ENCODE data around the gene LRRN3. TPM values are rescaled to one million over a fixed set of nuclear protein-coding genes. Genes with fewer than 3 reads are reported as not detected.

Gene LRRN3
- total RNA-seq, 1 experiment from 2014 or later: not detected

DNA sequence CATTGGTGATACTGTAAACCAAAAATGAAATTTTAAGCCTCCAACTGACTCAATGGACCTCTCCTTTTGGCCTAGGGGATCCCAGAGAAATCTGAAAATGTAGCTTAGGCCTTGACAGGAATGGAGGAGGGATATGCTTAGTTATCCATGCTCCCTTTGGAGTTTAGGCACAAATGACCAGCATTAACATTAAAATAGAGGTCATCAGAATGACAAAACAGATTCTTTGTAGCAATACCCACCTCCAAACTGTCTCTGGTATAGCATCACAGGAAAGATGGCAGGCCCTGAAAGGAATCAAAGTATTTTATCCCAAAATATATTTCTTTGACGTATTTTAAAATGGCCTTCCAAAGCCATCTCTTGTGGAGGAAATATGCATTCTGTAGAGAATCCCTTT lies 39.1 kb upstream of the LRRN3 start:
- DNase-seq: no peak
- CTCF ChIA-PET: no interaction called here
- Mint-ChIP-seq H3K4me3 (ENCODE audit: low read depth, unreplicated experiment) (no peak overlapping the region), H3K27ac (ENCODE audit: unreplicated experiment) (no peak overlapping the region), H3K36me3 (ENCODE audit: insufficient read depth, unreplicated experiment) (no peaks in the 10 kb centered on the region), H3K9me3 (ENCODE audit: low read depth, unreplicated experiment) (no peaks in the 10 kb centered on the region), H3K27me3 (ENCODE audit: unreplicated experiment) (no peaks in the 10 kb centered on the region), H3K4me1 (ENCODE audit: low read depth, unreplicated experiment) (no peaks in the 10 kb centered on the region)
- no TSS peak for BruUV-seq (replicated peaks)
- TF ChIP-seq, protein P1, sequence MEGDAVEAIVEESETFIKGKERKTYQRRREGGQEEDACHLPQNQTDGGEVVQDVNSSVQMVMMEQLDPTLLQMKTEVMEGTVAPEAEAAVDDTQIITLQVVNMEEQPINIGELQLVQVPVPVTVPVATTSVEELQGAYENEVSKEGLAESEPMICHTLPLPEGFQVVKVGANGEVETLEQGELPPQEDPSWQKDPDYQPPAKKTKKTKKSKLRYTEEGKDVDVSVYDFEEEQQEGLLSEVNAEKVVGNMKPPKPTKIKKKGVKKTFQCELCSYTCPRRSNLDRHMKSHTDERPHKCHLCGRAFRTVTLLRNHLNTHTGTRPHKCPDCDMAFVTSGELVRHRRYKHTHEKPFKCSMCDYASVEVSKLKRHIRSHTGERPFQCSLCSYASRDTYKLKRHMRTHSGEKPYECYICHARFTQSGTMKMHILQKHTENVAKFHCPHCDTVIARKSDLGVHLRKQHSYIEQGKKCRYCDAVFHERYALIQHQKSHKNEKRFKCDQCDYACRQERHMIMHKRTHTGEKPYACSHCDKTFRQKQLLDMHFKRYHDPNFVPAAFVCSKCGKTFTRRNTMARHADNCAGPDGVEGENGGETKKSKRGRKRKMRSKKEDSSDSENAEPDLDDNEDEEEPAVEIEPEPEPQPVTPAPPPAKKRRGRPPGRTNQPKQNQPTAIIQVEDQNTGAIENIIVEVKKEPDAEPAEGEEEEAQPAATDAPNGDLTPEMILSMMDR (IDR thresholded peaks at IDR 0.05; ENCODE audit: unreplicated experiment): no peak
- intact Hi-C loops (cut with micrococcal nuclease; ENCODE audit: unreplicated experiment): no loop called here

DNA sequence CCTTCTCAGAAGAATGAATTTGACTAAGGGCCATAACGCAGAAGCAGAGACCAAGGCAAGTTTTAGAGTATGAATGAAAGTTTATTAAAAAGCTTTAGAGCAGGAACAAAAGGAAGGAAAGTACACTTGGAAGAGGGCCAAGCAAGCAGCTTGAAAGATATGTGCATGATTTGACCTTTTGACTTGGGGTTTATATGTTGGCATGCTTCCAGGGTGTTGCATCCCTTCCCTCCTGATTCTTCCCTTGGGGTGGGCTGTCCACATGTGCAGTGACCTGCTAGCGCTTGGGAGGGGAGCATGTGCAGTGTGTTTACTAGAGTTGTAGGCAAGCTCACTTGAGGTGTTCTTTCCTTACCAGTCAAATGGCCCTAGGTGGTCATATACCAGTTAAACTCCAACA lies 37.9 kb upstream of the LRRN3 start:
- H3K9me3 Mint-ChIP-seq (ENCODE audit: low read depth, unreplicated experiment): no peaks in the 10 kb centered on the region
- H3K36me3 Mint-ChIP-seq (ENCODE audit: insufficient read depth, unreplicated experiment): no peaks in the 10 kb centered on the region
- intact Hi-C loops (cut with micrococcal nuclease; ENCODE audit: unreplicated experiment): no loop called here
- H3K27me3 Mint-ChIP-seq (ENCODE audit: unreplicated experiment): no peaks in the 10 kb centered on the region
- no peaks in the 10 kb centered on the region for H3K4me1 Mint-ChIP-seq (ENCODE audit: low read depth, unreplicated experiment)
- CTCF ChIA-PET: no interaction called here
- H3K27ac Mint-ChIP-seq (ENCODE audit: unreplicated experiment): no peak overlapping the region
- no peak overlapping the region for H3K4me3 Mint-ChIP-seq (ENCODE audit: low read depth, unreplicated experiment)
- no peak for DNase-seq
- TF ChIP-seq, protein P1 (IDR thresholded peaks at IDR 0.05; ENCODE audit: unreplicated experiment): no peak
- no TSS peak for BruUV-seq (replicated peaks)

DNA sequence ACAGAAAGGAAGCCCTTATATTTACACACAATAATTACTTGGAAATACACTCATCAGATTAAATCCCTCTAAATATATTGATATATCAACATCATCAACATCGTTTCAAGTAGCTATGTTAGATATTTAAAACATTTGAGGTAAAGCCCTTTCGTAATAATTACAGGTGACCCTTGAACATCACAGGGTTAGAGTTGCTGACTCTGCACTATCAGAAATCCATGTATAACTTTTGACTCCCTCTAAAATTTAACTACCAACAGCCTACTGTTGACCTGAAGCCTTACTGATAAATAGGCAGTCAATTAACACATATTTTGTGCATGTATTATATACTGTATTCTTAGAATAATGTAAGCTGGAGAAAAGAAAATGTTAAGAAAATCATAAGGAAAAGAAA lies 34.6 kb upstream of the LRRN3 start:
- TF ChIP-seq, protein P1 (IDR thresholded peaks at IDR 0.05; ENCODE audit: unreplicated experiment): no peak
- no peak for DNase-seq
- no TSS peak for BruUV-seq (replicated peaks)
- H3K4me1 Mint-ChIP-seq (ENCODE audit: low read depth, unreplicated experiment): no peaks in the 10 kb centered on the region
- CTCF ChIA-PET: no interaction called here
- intact Hi-C loops (cut with micrococcal nuclease; ENCODE audit: unreplicated experiment): no loop called here
- H3K36me3 Mint-ChIP-seq (ENCODE audit: insufficient read depth, unreplicated experiment): no peaks in the 10 kb centered on the region
- H3K4me3 Mint-ChIP-seq (ENCODE audit: low read depth, unreplicated experiment): no peak overlapping the region
- no peaks in the 10 kb centered on the region for H3K27me3 Mint-ChIP-seq (ENCODE audit: unreplicated experiment)
- no peak overlapping the region for H3K27ac Mint-ChIP-seq (ENCODE audit: unreplicated experiment)
- H3K9me3 Mint-ChIP-seq (ENCODE audit: low read depth, unreplicated experiment): peaks cover under 1% of the 10 kb centered on the region

DNA sequence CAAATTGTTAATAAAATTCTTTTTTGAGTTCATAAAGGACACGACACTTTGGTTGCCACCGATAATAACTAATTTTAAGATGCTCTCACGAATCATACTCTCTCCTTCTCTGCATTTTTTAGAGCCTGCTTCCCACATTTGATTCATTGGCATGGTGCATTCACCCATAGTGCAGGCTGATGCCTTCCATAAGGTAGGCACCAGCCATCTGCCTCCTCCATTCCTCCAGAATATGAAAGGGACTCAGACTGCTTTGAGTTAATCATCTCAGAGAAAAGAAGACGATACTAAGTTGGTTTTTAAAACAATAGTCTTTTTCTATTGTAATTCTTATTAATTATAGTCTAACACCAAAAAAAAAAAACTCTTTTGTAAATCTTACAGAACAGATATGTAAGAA lies 33.9 kb upstream of the LRRN3 start:
- Mint-ChIP-seq H3K9me3 (ENCODE audit: low read depth, unreplicated experiment) (peaks cover 7% of the 10 kb centered on the region), H3K4me1 (ENCODE audit: low read depth, unreplicated experiment) (no peaks in the 10 kb centered on the region), H3K27ac (ENCODE audit: unreplicated experiment) (no peak overlapping the region), H3K27me3 (ENCODE audit: unreplicated experiment) (no peaks in the 10 kb centered on the region), H3K4me3 (ENCODE audit: low read depth, unreplicated experiment) (no peak overlapping the region), H3K36me3 (ENCODE audit: insufficient read depth, unreplicated experiment) (no peaks in the 10 kb centered on the region)
- intact Hi-C loops (cut with micrococcal nuclease; ENCODE audit: unreplicated experiment): no loop called here
- TF ChIP-seq, protein P1 (IDR thresholded peaks at IDR 0.05; ENCODE audit: unreplicated experiment): no peak
- CTCF ChIA-PET: no interaction called here
- BruUV-seq (replicated peaks): no TSS peak
- no peak for DNase-seq

DNA sequence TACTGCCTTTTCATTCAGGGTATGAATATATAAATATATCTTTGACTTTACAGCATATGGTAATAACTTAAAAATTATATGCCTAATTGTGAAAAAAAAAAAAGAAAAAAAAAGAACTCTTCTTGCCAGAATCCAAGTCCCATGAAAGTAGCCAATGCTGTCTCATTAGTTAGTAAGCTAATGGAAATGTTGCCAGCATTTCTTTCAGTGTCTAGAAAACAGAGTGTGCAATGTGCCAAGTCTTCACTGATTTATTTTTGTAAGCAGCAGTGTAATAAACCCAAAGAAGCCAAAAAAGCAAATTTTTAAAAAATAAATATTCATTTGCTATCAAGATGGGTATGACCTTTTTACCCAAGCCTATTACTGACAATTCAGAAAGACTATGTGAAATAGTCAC lies 31.1 kb upstream of the LRRN3 start:
- H3K4me3 Mint-ChIP-seq (ENCODE audit: low read depth, unreplicated experiment): no peak overlapping the region
- CTCF ChIA-PET: no interaction called here
- no peak for DNase-seq
- peaks cover 15% of the 10 kb centered on the region for H3K9me3 Mint-ChIP-seq (ENCODE audit: low read depth, unreplicated experiment)
- no peaks in the 10 kb centered on the region for H3K4me1 Mint-ChIP-seq (ENCODE audit: low read depth, unreplicated experiment)
- no TSS peak for BruUV-seq (replicated peaks)
- intact Hi-C loops (cut with micrococcal nuclease; ENCODE audit: unreplicated experiment): no loop called here
- H3K27ac Mint-ChIP-seq (ENCODE audit: unreplicated experiment): no peak overlapping the region
- TF ChIP-seq, protein P1 (IDR thresholded peaks at IDR 0.05; ENCODE audit: unreplicated experiment): no peak
- H3K27me3 Mint-ChIP-seq (ENCODE audit: unreplicated experiment): no peaks in the 10 kb centered on the region
- H3K36me3 Mint-ChIP-seq (ENCODE audit: insufficient read depth, unreplicated experiment): no peaks in the 10 kb centered on the region
